ENCODE measurements around the gene ZNF428. TPM values are rescaled to one million over a fixed set of nuclear protein-coding genes. Genes with fewer than 3 reads are reported as not detected.
A peak's percentile ranks its signal among the peaks of the same experiment; 100 is the strongest.
"Not testable (repeated sequence)": the region's sequence is repeated elsewhere in the genome, so short reads cannot be mapped to it uniquely, and the experiment has no call there.

ZNF428 gene
- total RNA-seq, 2 experiments from 2014 or later, result 29.9 to 31.5 TPM

DNA sequence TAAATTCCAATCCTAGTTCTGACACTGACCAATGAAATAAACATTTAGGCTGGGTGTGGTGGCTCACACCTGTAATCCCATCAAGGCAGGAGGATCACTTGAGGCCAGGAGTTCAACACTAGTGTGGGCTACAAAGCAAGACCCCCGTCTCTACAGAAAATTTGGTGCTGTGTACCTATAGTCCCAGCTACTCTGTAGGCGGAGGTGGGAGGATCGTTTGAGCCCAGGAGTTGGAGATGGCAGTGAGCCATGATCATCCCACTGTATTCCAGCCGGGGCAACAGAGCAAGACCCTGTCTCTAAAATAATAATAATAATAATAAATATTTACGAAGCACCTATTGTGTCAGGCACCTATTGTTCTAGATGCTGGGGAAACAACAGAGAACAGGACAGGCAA lies 30.2 kb downstream of the ZNF428 start:
- no peaks in the 10 kb centered on the region for H3K9me3 Mint-ChIP-seq (ENCODE audit: insufficient read depth)
- H3K27me3 Mint-ChIP-seq (ENCODE audit: low read depth), result no peaks in the 10 kb centered on the region
- no peak overlapping the region for H3K4me3 Mint-ChIP-seq
- peak overlapping the region; percentile 31 for H3K27ac Mint-ChIP-seq
- peaks cover 27% of the 10 kb centered on the region for H3K4me1 Mint-ChIP-seq (ENCODE audit: low read depth)
- ChIA-PET POLR2A (no interaction called here), CTCF (interaction anchor here (1.3 to 3.9 kb wide), 3 partner anchors 24 to 142 kb away, joined by 3 to 28 read pairs (median 3); no protein-coding TSS in a partner anchor)
- no peak for ATAC-seq
- DNase-seq, result no peak
- H3K36me3 Mint-ChIP-seq (ENCODE audit: low read depth), result peaks cover 37% of the 10 kb centered on the region

- H3K27ac Mint-ChIP-seq, result not testable (repeated sequence)
- POLR2A ChIA-PET, result interaction anchor here (1.3 kb wide), 1 partner anchor 9 kb away, joined by 3 read pairs; no protein-coding TSS in a partner anchor
- CTCF ChIA-PET, result interaction anchor here (4.4 to 9.0 kb wide), 2 partner anchors 9 to 32 kb away, joined by 23 to 88 read pairs; partner anchors contain the start of genes IRGQ and ZNF576
These were observed 32.4 kb downstream of the ZNF428 start for GRCh38 chr19:43587029-43587428.

GRCh38 chr19:43586346-43586745 lies 33.1 kb downstream of the ZNF428 start:
- H3K9me3 Mint-ChIP-seq (ENCODE audit: insufficient read depth), result no peaks in the 10 kb centered on the region
- CTCF ChIA-PET, result interaction anchor here (4.4 to 9.0 kb wide), 2 partner anchors 10 to 31 kb away, joined by 23 to 88 read pairs; partner anchors contain the start of genes IRGQ and ZNF576
- DNase-seq (no peak), ATAC-seq (no peak)
- H3K27ac Mint-ChIP-seq, result no peak overlapping the region
- POLR2A ChIA-PET, result interaction anchor here (1.3 kb wide), 1 partner anchor 9 kb away, joined by 3 read pairs; no protein-coding TSS in a partner anchor
- H3K36me3 Mint-ChIP-seq (ENCODE audit: low read depth), result peaks cover 27% of the 10 kb centered on the region
- H3K27me3 Mint-ChIP-seq (ENCODE audit: low read depth), result no peaks in the 10 kb centered on the region
- no peak overlapping the region for H3K4me3 Mint-ChIP-seq
- peaks cover 43% of the 10 kb centered on the region for H3K4me1 Mint-ChIP-seq (ENCODE audit: low read depth)

More at GRCh38 chr19:43587029-43587428, 32.4 kb downstream of the ZNF428 start:
- not testable (repeated sequence) for H3K9me3 Mint-ChIP-seq (ENCODE audit: insufficient read depth); ATAC-seq; H3K4me3 Mint-ChIP-seq; DNase-seq; H3K27me3 Mint-ChIP-seq (ENCODE audit: low read depth)
- H3K4me1 Mint-ChIP-seq (ENCODE audit: low read depth), result peaks cover 36% of the 10 kb centered on the region
- H3K36me3 Mint-ChIP-seq (ENCODE audit: low read depth), result peaks cover 27% of the 10 kb centered on the region

- ATAC-seq (no peak), DNase-seq (no peak)
- no peaks in the 10 kb centered on the region for H3K9me3 Mint-ChIP-seq (ENCODE audit: insufficient read depth)
- ChIA-PET POLR2A (interaction anchor here (1.6 kb wide), 1 partner anchor 10 kb away, joined by 6 read pairs; no protein-coding TSS in a partner anchor), CTCF (interaction anchor here (1.0 to 9.0 kb wide), 5 partner anchors 12 to 178 kb away, joined by 3 to 88 read pairs (median 7); partner anchors contain the start of genes IRGQ and ZNF576)
- H3K4me3 Mint-ChIP-seq, result no peak overlapping the region
- H3K4me1 Mint-ChIP-seq (ENCODE audit: low read depth), result peaks cover 45% of the 10 kb centered on the region
- H3K36me3 Mint-ChIP-seq (ENCODE audit: low read depth), result peaks cover 19% of the 10 kb centered on the region
- no peaks in the 10 kb centered on the region for H3K27me3 Mint-ChIP-seq (ENCODE audit: low read depth)
- H3K27ac Mint-ChIP-seq, result peak overlapping the region; percentile 86
These were observed 34.9 kb downstream of the ZNF428 start for GRCh38 chr19:43584484-43584883.

DNA sequence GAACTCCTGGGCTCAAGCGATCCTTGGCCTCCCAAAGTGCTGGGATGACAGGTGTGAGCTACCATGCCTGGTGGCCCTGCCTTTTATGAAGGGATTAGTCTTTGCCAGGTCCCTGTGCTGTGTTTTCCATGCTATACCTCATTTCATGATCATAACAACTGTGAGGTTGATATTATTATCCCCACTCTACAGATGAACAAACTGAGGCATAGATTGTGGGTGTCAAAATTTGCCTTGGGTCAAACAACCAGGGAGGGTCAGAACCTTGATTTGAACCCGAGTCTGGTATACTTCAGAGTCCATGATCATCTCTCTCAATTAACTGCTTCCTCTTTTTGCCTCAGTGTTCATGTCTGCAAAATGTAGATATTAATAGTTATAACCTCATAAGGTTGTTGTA lies 36.9 kb downstream of the ZNF428 start:
- ChIA-PET POLR2A (interaction anchor here (0.8 to 0.9 kb wide), 2 partner anchors 12 to 20 kb away, joined by 3 read pairs; no protein-coding TSS in a partner anchor), CTCF (interaction anchor here (4.4 to 9.0 kb wide), 2 partner anchors 14 to 27 kb away, joined by 23 to 88 read pairs; partner anchors contain the start of genes IRGQ and ZNF576)
- no peaks in the 10 kb centered on the region for H3K27me3 Mint-ChIP-seq (ENCODE audit: low read depth)
- H3K27ac Mint-ChIP-seq, result no peak overlapping the region
- H3K4me3 Mint-ChIP-seq, result no peak overlapping the region
- H3K36me3 Mint-ChIP-seq (ENCODE audit: low read depth), result peaks cover 19% of the 10 kb centered on the region
- no peak for ATAC-seq
- H3K9me3 Mint-ChIP-seq (ENCODE audit: insufficient read depth), result no peaks in the 10 kb centered on the region
- DNase-seq, result no peak
- peaks cover 58% of the 10 kb centered on the region for H3K4me1 Mint-ChIP-seq (ENCODE audit: low read depth)

DNA sequence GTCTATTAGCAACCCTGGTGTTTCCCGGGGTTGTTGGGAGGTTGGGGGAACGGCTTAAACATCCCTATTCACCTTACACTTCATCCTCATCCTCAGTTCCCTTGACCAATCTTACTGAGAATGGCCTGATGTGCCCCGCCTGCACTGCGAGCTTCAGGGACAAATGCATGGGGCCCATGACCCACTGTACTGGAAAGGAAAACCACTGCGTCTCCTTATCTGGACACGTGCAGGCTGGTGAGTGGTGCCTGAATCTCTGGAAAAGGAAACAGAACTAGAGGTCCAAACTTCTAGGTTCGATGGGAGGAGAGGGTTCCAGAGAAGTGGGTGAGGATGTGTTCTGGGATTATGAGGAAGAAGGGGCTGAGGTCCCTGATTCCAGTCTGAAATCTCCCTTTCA lies 38.0 kb downstream of the ZNF428 start:
- no peaks in the 10 kb centered on the region for H3K27me3 Mint-ChIP-seq (ENCODE audit: low read depth)
- H3K4me1 Mint-ChIP-seq (ENCODE audit: low read depth), result peaks cover 64% of the 10 kb centered on the region
- ChIA-PET CTCF (interaction anchor here (2.1 to 9.0 kb wide), 2 partner anchors 15 to 26 kb away, joined by 9 to 88 read pairs; partner anchors contain the start of genes IRGQ and ZNF576), POLR2A (interaction anchor here (0.6 kb wide), 1 partner anchor 52 kb away, joined by 3 read pairs; no protein-coding TSS in a partner anchor)
- ATAC-seq (no peak), DNase-seq (no peak)
- no peaks in the 10 kb centered on the region for H3K9me3 Mint-ChIP-seq (ENCODE audit: insufficient read depth)
- peaks cover 19% of the 10 kb centered on the region for H3K36me3 Mint-ChIP-seq (ENCODE audit: low read depth)
- peak overlapping the region; percentile 85 for H3K4me3 Mint-ChIP-seq
- peak overlapping the region; percentile 92 for H3K27ac Mint-ChIP-seq

DNA sequence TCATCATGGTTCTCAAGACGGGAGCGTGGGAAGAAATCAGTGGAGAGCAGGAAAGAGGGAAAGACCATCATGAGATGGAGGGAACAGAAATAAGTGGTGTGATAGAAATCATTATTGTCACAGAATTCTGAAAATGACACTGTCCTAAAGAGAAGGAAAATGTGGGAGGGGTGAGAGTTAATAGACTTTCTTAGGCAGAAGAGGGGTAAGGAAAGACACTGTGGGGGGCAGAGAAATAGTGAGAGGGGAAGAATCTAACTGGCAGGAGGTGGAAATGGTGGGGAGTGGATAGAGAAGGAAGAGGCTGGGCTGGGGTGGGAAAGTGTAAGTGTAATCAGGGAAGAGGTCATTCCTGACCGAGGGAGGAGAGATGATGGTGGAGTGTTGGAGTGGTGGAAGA lies 40.6 kb downstream of the ZNF428 start:
- ChIA-PET CTCF (interaction anchor here (5.3 to 9.0 kb wide), 2 partner anchors 17 kb away, joined by 67 to 88 read pairs; partner anchors contain the start of genes IRGQ and ZNF576), POLR2A (no interaction called here)
- no peaks in the 10 kb centered on the region for H3K9me3 Mint-ChIP-seq (ENCODE audit: insufficient read depth)
- H3K27ac Mint-ChIP-seq, result no peak overlapping the region
- ATAC-seq (no peak), DNase-seq (no peak)
- no peaks in the 10 kb centered on the region for H3K27me3 Mint-ChIP-seq (ENCODE audit: low read depth)
- peak overlapping the region; percentile 85 for H3K4me3 Mint-ChIP-seq
- peaks cover 65% of the 10 kb centered on the region for H3K4me1 Mint-ChIP-seq (ENCODE audit: low read depth)
- H3K36me3 Mint-ChIP-seq (ENCODE audit: low read depth), result peaks cover 1% of the 10 kb centered on the region

- Mint-ChIP-seq H3K36me3 (ENCODE audit: low read depth) (peaks cover 11% of the 10 kb centered on the region), H3K4me3 (peak overlapping the region; percentile 96), H3K27ac (peak overlapping the region; percentile 93), H3K4me1 (ENCODE audit: low read depth) (peaks cover 50% of the 10 kb centered on the region), H3K27me3 (ENCODE audit: low read depth) (no peaks in the 10 kb centered on the region), H3K9me3 (ENCODE audit: insufficient read depth) (no peaks in the 10 kb centered on the region)
- peak; percentile 5 for ATAC-seq
- POLR2A ChIA-PET, result interaction anchor here (0.6 to 5.0 kb wide), 3 partner anchors 12 to 20 kb away, joined by 4 to 44 read pairs (median 4); partner anchors contain the start of genes IRGQ and ZNF576
- DNase-seq, result no peak
- CTCF ChIA-PET, result interaction anchor here (2.8 to 5.3 kb wide), 3 partner anchors 11 to 21 kb away, joined by 11 to 67 read pairs (median 25); partner anchors contain the start of genes IRGQ and ZNF576
These were observed 43.2 kb downstream of the ZNF428 start for GRCh38 chr19:43575955-43576878.

DNA sequence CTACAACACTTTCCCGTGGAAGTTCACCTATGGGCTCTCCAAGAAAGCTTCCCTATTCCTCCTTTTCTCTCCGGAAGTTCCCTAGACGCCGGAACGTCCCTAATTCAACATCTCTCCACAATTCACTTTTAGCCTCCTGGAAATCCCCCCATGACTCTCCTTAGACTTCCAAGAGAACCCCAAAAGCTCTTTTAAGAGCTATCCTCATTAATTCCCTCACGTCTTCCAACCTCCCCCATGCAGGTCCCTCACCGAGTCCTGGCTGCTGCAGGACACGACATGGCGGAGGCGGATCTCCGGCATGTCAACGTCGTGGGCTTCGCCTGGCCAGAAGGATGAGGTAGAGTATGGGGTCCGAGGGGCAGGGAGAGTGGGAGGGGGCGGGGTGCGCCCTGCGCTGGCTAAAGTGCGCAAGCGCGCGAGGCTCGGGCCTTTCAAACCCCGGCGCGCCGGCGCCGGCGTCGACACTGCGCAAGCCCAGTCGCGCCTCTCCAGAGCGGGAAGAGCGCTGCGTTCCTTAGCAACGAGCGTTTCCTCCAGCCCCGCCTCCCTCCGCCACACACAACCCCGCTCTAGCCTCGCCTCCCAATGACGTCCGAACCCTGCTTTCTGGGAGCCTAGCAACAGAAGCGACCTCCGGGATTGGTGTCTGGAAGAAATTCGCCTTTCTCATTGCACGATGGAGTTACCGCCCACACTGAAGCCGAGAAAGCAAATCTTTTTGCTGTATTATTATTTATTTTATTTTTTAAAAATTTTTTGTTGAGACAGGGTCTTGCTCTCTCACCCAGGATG lies 44.1 kb downstream of the ZNF428 start, which contains the start of the genes PINLYP and XRCC1:
PINLYP (plus strand) TSS at position 646 of the 795 bp plus-strand sequence. CDS start 1,391 bp downstream, outside the sequence.
XRCC1 (minus strand) TSS at position 372 of the 795 bp plus-strand sequence; CDS start at position 303, 69 bp downstream.
- Mint-ChIP-seq H3K36me3 (ENCODE audit: low read depth) (peaks cover 11% of the 10 kb centered on the region), H3K4me3 (peak within 1 kb of the TSS; percentile 96), H3K9me3 (ENCODE audit: insufficient read depth) (no peaks in the 10 kb centered on the region), H3K27me3 (ENCODE audit: low read depth) (no peaks in the 10 kb centered on the region), H3K4me1 (ENCODE audit: low read depth) (peaks cover 45% of the 10 kb centered on the region), H3K27ac (peak within 1 kb of the TSS; percentile 93)
- ChIA-PET POLR2A (interaction anchor here (0.6 to 5.0 kb wide), 6 partner anchors 12 to 44 kb away, joined by 3 to 44 read pairs (median 4); partner anchors contain the start of genes IRGQ and ZNF576), CTCF (interaction anchor here (0.6 to 5.3 kb wide), 8 partner anchors 10 to 128 kb away, joined by 3 to 67 read pairs (median 6); partner anchors contain the start of genes IRGQ and ZNF576)
- DNase-seq, result peak; percentile 99
- peak; percentile 96 for ATAC-seq

GRCh38 chr19:43574424-43575155 lies 44.8 kb downstream of the ZNF428 start:
- Mint-ChIP-seq H3K27ac (peak overlapping the region; percentile 93), H3K4me1 (ENCODE audit: low read depth) (peaks cover 45% of the 10 kb centered on the region), H3K4me3 (peak overlapping the region; percentile 96), H3K9me3 (ENCODE audit: insufficient read depth) (no peaks in the 10 kb centered on the region), H3K27me3 (ENCODE audit: low read depth) (no peaks in the 10 kb centered on the region), H3K36me3 (ENCODE audit: low read depth) (peaks cover 13% of the 10 kb centered on the region)
- DNase-seq (no peak), ATAC-seq (no peak)
- ChIA-PET POLR2A (interaction anchor here (0.8 to 5.0 kb wide), 5 partner anchors 11 to 43 kb away, joined by 3 to 44 read pairs (median 4); partner anchors contain the start of genes IRGQ and ZNF576), CTCF (interaction anchor here (0.6 to 5.3 kb wide), 8 partner anchors 9 to 127 kb away, joined by 3 to 67 read pairs (median 6); partner anchors contain the start of genes IRGQ and ZNF576)

All from activated CD8-positive, alpha-beta T cell treated with anti-CD3 and anti-CD28 coated beads, Interleukin-2, amount 10 ng/mL, durations not matched to agents 7 days and 5 days (primary cell).